ENCODE data around the gene PRAMEF20. TPM values are rescaled to one million over a fixed set of nuclear protein-coding genes. Genes with fewer than 3 reads are reported as not detected.

PRAMEF20 gene
- total and polyA plus RNA-seq, 2 of the 4 experiments (the other 2 are of a cell fraction): not detected

DNA sequence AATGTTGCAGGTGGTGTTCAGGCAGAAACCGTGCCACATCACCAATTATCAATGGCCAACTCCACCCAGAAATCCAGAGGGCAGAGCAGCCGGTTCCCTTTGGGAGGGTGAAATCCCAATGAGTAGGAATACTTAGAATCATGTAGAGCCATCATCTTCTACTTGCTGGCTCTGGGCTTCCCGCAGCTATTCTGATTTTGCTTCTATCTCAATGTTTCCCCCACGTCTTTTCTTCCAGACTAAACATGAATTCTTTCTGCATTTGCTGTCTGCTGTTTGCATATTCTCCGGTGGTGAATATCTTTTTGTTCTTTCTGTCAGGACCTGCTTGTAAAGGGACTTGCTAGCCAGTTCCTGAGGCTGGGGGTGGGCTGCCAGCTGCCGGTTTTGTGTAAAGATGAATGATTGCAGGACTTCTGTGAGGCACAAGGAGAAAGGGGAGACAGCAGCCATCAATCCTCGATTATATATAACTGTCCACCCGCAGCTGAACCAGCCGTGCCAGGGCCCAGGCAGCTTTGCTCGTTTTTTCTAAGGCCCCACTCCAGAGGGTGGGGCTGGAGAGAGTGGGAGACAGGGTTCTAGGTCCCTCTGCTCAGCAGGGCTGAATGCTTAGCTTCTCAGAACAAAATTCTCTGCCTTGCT, 33.2 kb downstream of the PRAMEF20 start:
- in situ Hi-C loops (cut with MboI; ENCODE audit: low sequenced_read_pairs): no loop called here
- DNase-seq: no peak

More for the DNA sequence above, 33.2 kb downstream of the PRAMEF20 start:
- no peaks in the 10 kb centered on the region for H3K4me1 ChIP-seq (ENCODE audit: control insufficient read depth, insufficient read depth, low read length)
- H3K9me3 ChIP-seq (ENCODE audit: control insufficient read depth, insufficient read depth, low read length): peaks cover 10% of the 10 kb centered on the region
- no peak for ATAC-seq (ENCODE audit: low read depth)
- no peak overlapping the region for H2AK5ac ChIP-seq (ENCODE audit: low read depth, low read length)
- H3K27me3 ChIP-seq (ENCODE audit: control insufficient read depth, insufficient read depth, low read length): no peaks in the 10 kb centered on the region
- no peak overlapping the region for H3K23ac ChIP-seq (ENCODE audit: low read depth, low read length)
- dilution Hi-C loops (cut with HindIII; ENCODE audit: low sequenced_read_pairs, unreplicated experiment) (no loop called here), intact Hi-C loops (cut with micrococcal nuclease) (no loop called here)
- H2BK15ac ChIP-seq (ENCODE audit: low read depth, low read length): no peak overlapping the region
- H4K20me1 ChIP-seq (ENCODE audit: insufficient read depth, low read length): no peaks in the 10 kb centered on the region
- H2BK5ac ChIP-seq (ENCODE audit: low read depth, low read length, poor library complexity, severe bottlenecking): no peak overlapping the region
- H3K18ac ChIP-seq (ENCODE audit: low read depth, low read length): no peak overlapping the region
- H4K8ac ChIP-seq (ENCODE audit: low read depth in 2 of 2, low read length in 2 of 2): no peak overlapping the region
- POLR2A ChIA-PET (ENCODE audit: unreplicated experiment): no interaction called here
- no peaks in the 10 kb centered on the region for H3K36me3 ChIP-seq (ENCODE audit: control insufficient read depth, insufficient read depth, low read length)
- TF ChIP-seq RCOR1 (IDR thresholded peaks at IDR 0.05; ENCODE audit: insufficient replicate concordance, low read length) (no peak), MAFK (IDR thresholded peaks at IDR 0.05; ENCODE audit: low read depth, low read length) (no peak)
- no peaks in the 10 kb centered on the region for H3K9me1 ChIP-seq (ENCODE audit: insufficient read depth, low read length)
- no peak overlapping the region for H2BK120ac ChIP-seq (ENCODE audit: low read depth, low read length)
- H3K79me1 ChIP-seq (ENCODE audit: low read depth in 1 of 2, low read length in 2 of 2): no peaks in the 10 kb centered on the region
- H3K4ac ChIP-seq (ENCODE audit: low read depth, low read length): no peak overlapping the region
- H3K27ac ChIP-seq (ENCODE audit: insufficient read depth, low read length): no peak overlapping the region
- no TSS peak for BruUV-seq (replicated peaks)
- CTCF ChIA-PET: no interaction called here
- H3K14ac ChIP-seq (replicated peaks; ENCODE audit: low read depth, low read length): no peak overlapping the region
- no peak overlapping the region for H3K9ac ChIP-seq (ENCODE audit: low read depth, low read length)
- no peak overlapping the region for H4K5ac ChIP-seq (ENCODE audit: low read depth, low read length)
- no peak overlapping the region for H4K91ac ChIP-seq (ENCODE audit: insufficient read depth, low read depth, low read length)
- WGBS, 2 experiments (ENCODE audit: extremely low coverage in 2 of 2, insufficient read length in 1 of 2): no CpG with 5 or more reads among the region's 10 CpGs
- H3K56ac ChIP-seq (ENCODE audit: extremely low read depth, insufficient read depth, low read length): no peak overlapping the region
- H3K4me2 ChIP-seq (ENCODE audit: low read depth, low read length): no peak overlapping the region
- H2AK9ac ChIP-seq (replicated peaks; ENCODE audit: low read depth, low read length, poor library complexity): no peak overlapping the region
- no peak overlapping the region for H3K4me3 ChIP-seq (ENCODE audit: insufficient read depth, low read depth, low read length)
- H2BK20ac ChIP-seq (ENCODE audit: low read depth, low read length): no peak overlapping the region
- H2AFZ ChIP-seq (replicated peaks; ENCODE audit: low read length, poor library complexity): no peak overlapping the region

Data from IMR-90 (cell line).